ENCODE data around the gene NANOGP8. TPM values are rescaled to one million over a fixed set of nuclear protein-coding genes. Genes with fewer than 3 reads are reported as not detected.

NANOGP8 gene
- total RNA-seq, 1 experiment from 2014 or later = 88.4 TPM

DNA sequence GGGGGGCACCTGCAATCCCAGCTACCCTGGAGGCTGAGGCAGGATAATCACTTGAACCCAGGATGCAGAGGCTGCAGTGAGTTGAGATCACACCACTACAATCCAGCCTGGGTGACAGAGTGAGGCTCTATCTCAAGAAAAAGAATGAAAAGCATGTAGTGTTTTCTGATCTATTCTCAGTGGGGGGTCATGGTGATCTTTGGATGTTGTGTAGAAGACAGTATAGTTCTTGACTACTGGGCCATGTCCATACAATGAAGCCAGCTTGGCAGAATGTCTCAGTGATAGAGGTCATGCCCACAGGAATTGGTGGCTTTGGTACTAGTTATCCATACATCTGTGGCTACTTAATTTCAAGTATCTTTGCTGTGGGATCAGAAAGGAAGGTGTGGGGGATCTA lies 26.8 kb upstream of the NANOGP8 start:
- H4K91ac ChIP-seq (ENCODE audit: insufficient read length, low read depth, low read length) = no peak overlapping the region
- H3K27ac Mint-ChIP-seq = no peak overlapping the region
- no peak overlapping the region for H2BK120ac ChIP-seq (ENCODE audit: low read depth, low read length, poor library complexity, severe bottlenecking)
- no peak overlapping the region for H3K9ac ChIP-seq (ENCODE audit: extremely low read depth, insufficient read length, low read length)
- no peaks in the 10 kb centered on the region for H4K20me1 ChIP-seq (ENCODE audit: control insufficient read depth, insufficient read depth, insufficient read length)
- no peak overlapping the region for H3K4ac ChIP-seq (ENCODE audit: low read depth, low read length)
- H3K9me3 Mint-ChIP-seq = no peaks in the 10 kb centered on the region
- no peaks in the 10 kb centered on the region for H3K27me3 Mint-ChIP-seq (ENCODE audit: low read depth)
- no peak overlapping the region for H4K5ac ChIP-seq (ENCODE audit: insufficient read length, low read depth, low read length)
- DNase-seq = no peak
- H3K4me2 ChIP-seq (ENCODE audit: insufficient read depth, insufficient read length, low read length) = no peak overlapping the region
- no peak overlapping the region for H2BK5ac ChIP-seq (ENCODE audit: insufficient read length, low read length)
- no peaks in the 10 kb centered on the region for H3K23me2 ChIP-seq (ENCODE audit: insufficient read length, low read depth, low read length, poor library complexity, severe bottlenecking)
- H2BK20ac ChIP-seq (ENCODE audit: low read depth, low read length, poor library complexity, severe bottlenecking) = no peak overlapping the region
- no peaks in the 10 kb centered on the region for H3K79me2 ChIP-seq (ENCODE audit: insufficient read depth, low read length)
- H3K4me1 Mint-ChIP-seq = peaks cover 4% of the 10 kb centered on the region in 2 experiments
- no peak overlapping the region for H3K23ac ChIP-seq (ENCODE audit: insufficient read length, low read depth, low read length)
- no peak overlapping the region for H4K8ac ChIP-seq (replicated peaks; ENCODE audit: insufficient read length, low read depth, low read length)
- no peaks in the 10 kb centered on the region for H3K79me1 ChIP-seq (ENCODE audit: insufficient read depth, low read depth, low read length, poor library complexity, severe bottlenecking)
- H3K27ac ChIP-seq (ENCODE audit: insufficient read length, low read depth, low read length) = no peak overlapping the region
- no peak overlapping the region for H3K4me3 Mint-ChIP-seq
- no peak overlapping the region for H3K56ac ChIP-seq (ENCODE audit: insufficient read length, low read depth, low read length)
- no peak overlapping the region for H3K14ac ChIP-seq (ENCODE audit: insufficient read depth, low read length)
- no peak overlapping the region for H2AFZ ChIP-seq (ENCODE audit: low read length)
- no peaks in the 10 kb centered on the region for H3K27me3 ChIP-seq (ENCODE audit: insufficient read depth, low read length)
- H3K18ac ChIP-seq (ENCODE audit: insufficient read length, low read depth, low read length) = no peak overlapping the region
- no peaks in the 10 kb centered on the region for H3K9me3 ChIP-seq (ENCODE audit: control insufficient read depth, low read depth, low read length)
- H3K36me3 Mint-ChIP-seq (ENCODE audit: insufficient read depth in 1 of 3, low read depth in 3 of 3) = no peaks in the 10 kb centered on the region
- H3K4me1 ChIP-seq (ENCODE audit: insufficient read depth, low read length) = no peaks in the 10 kb centered on the region
- H2BK15ac ChIP-seq (ENCODE audit: low read depth, low read length) = no peak overlapping the region
- H3T11ph ChIP-seq (ENCODE audit: low read length) = no peak overlapping the region
- no peak overlapping the region for H2BK12ac ChIP-seq (ENCODE audit: insufficient read length, low read depth, low read length)
- TF ChIP-seq, protein P1, sequence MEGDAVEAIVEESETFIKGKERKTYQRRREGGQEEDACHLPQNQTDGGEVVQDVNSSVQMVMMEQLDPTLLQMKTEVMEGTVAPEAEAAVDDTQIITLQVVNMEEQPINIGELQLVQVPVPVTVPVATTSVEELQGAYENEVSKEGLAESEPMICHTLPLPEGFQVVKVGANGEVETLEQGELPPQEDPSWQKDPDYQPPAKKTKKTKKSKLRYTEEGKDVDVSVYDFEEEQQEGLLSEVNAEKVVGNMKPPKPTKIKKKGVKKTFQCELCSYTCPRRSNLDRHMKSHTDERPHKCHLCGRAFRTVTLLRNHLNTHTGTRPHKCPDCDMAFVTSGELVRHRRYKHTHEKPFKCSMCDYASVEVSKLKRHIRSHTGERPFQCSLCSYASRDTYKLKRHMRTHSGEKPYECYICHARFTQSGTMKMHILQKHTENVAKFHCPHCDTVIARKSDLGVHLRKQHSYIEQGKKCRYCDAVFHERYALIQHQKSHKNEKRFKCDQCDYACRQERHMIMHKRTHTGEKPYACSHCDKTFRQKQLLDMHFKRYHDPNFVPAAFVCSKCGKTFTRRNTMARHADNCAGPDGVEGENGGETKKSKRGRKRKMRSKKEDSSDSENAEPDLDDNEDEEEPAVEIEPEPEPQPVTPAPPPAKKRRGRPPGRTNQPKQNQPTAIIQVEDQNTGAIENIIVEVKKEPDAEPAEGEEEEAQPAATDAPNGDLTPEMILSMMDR (conservative IDR thresholded peaks at IDR 0.05) = no peak
- H2AK5ac ChIP-seq (ENCODE audit: insufficient read length, low read length) = no peak overlapping the region
